ENCODE results near the gene BTBD1. TPM values are rescaled to one million over a fixed set of nuclear protein-coding genes. Genes with fewer than 3 reads are reported as not detected.
"Not testable (repeated sequence)": the region's sequence is repeated elsewhere in the genome, so short reads cannot be mapped to it uniquely, and the experiment has no call there.

BTBD1 gene
- total and polyA plus RNA-seq, 2 donors (not counting 3 experiments of a cell fraction or from before 2014, with no cell fraction given) = 30.8 to 58.0 TPM

DNA sequence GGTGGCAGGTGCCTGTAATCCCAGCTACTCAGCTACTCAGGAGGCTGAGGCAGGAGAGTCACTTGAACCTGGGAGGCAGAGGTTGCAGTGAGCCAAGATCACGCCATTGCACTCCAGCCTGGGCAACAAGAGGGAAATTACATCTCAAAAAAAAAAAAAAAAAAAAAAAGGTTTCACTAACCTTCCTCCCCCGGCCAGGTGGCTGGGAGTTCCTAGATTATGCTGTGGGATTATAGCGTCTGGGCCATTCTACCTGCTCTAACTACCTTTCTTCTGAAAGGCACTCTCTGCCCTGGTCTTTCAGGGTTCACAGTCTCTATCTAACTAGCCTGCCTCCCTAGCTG, 24.9 kb upstream of the BTBD1 start:
- Histone ChIP-seq H3K9ac (replicated peaks; ENCODE audit: extremely low read depth, insufficient read depth, low read length) (peak overlapping the region; percentile 53), H3K27ac (ENCODE audit: insufficient read depth, low read depth, low read length) (peak overlapping the region; percentile 93), H2AFZ (ENCODE audit: low read depth, low read length) (peak overlapping the region; percentile 56), H3K4me1 (ENCODE audit: control insufficient read depth, extremely low read depth, insufficient read depth, low read length) (peaks cover 12% of the 10 kb centered on the region), H3K4me2 (ENCODE audit: insufficient read depth, low read length) (peak overlapping the region; percentile 65)
- dilution Hi-C loops (cut with MboI; ENCODE audit: extremely low pct_ligation_motif_present, low sequenced_read_pairs); H3K4me3 ChIP-seq (replicated peaks in 1 of 3; ENCODE audit: insufficient read depth in 1 of 3, low read depth in 1 of 3, low read length in 3 of 3); POLR2A ChIA-PET; FAIRE-seq; H3K27me3 ChIP-seq (ENCODE audit: control insufficient read depth in 2 of 2, insufficient read depth in 2 of 2, low read length in 2 of 2); H3K9me1 ChIP-seq (replicated peaks; ENCODE audit: control insufficient read depth, extremely low read depth, insufficient read depth, low read length); H3K9me3 ChIP-seq (replicated peaks; ENCODE audit: control insufficient read depth, insufficient read depth, low read length); H3K79me2 ChIP-seq (ENCODE audit: control insufficient read depth, insufficient read depth, low read length); DNase-seq (ENCODE audit: low read depth, low spot score); H3K36me3 ChIP-seq (ENCODE audit: control insufficient read depth in 2 of 2, extremely low read depth in 1 of 2, insufficient read depth in 2 of 2, low read length in 2 of 2); H4K20me1 ChIP-seq (replicated peaks; ENCODE audit: control insufficient read depth, extremely low read depth, insufficient read depth, low read length): not testable (repeated sequence)
- CTCF ChIA-PET = interaction anchor here (0.7 to 1.8 kb wide), 3 partner anchors 17 to 81 kb away, joined by 3 to 5 read pairs (median 3); partner anchors contain the start of gene C15orf40
- BruUV-seq (replicated peaks) = TSS peak; percentile 76
- intact Hi-C loops (cut with micrococcal nuclease) = loop anchor here (1.0 kb wide), 4 partner anchors 16 to 81 kb away; partner anchors contain the start of genes BTBD1 and C15orf40

GRCh38 chr15:83090465-83090864, 23.4 kb upstream of the BTBD1 start:
- FAIRE-seq = no peak
- BruUV-seq (replicated peaks) = no TSS peak
- H4K20me1 ChIP-seq (replicated peaks; ENCODE audit: control insufficient read depth, extremely low read depth, insufficient read depth, low read length) = no peaks in the 10 kb centered on the region
- no peaks in the 10 kb centered on the region for H3K9me1 ChIP-seq (replicated peaks; ENCODE audit: control insufficient read depth, extremely low read depth, insufficient read depth, low read length)
- no peaks in the 10 kb centered on the region for H3K36me3 ChIP-seq (ENCODE audit: control insufficient read depth in 2 of 2, extremely low read depth in 1 of 2, insufficient read depth in 2 of 2, low read length in 2 of 2)
- DNase-seq (ENCODE audit: low read depth, low spot score) = no peak
- no peak overlapping the region for H2AFZ ChIP-seq (ENCODE audit: low read depth, low read length)
- H3K79me2 ChIP-seq (ENCODE audit: control insufficient read depth, insufficient read depth, low read length) = no peaks in the 10 kb centered on the region
- no peak overlapping the region for H3K27ac ChIP-seq (ENCODE audit: insufficient read depth, low read depth, low read length)
- no peak for TF ChIP-seq CTCF (IDR thresholded peaks at IDR 0.05; ENCODE audit: extremely low read depth in 1 of 2, insufficient read depth in 1 of 2, low read depth in 1 of 2, low read length in 2 of 2)
- no peak for TF ChIP-seq POLR2AphosphoS5 (IDR thresholded peaks at IDR 0.05; ENCODE audit: insufficient read depth, low read depth, low read length)
- no peak for TF ChIP-seq JUN (IDR thresholded peaks at IDR 0.05; ENCODE audit: borderline replicate concordance, insufficient read depth, insufficient read length, low read depth)
- no peak for TF ChIP-seq POLR2A (IDR thresholded peaks at IDR 0.05; ENCODE audit: low read depth, low read length)
- TF ChIP-seq MYC (IDR thresholded peaks at IDR 0.05; ENCODE audit: low read depth, low read length) = no peak
- no peak for TF ChIP-seq MAX (IDR thresholded peaks at IDR 0.05; ENCODE audit: insufficient read depth, insufficient read length)
- TF ChIP-seq GATA2 (IDR thresholded peaks at IDR 0.05; ENCODE audit: insufficient read depth, insufficient read length, low read depth, low read length) = no peak
- no peak for TF ChIP-seq EZH2 (IDR thresholded peaks at IDR 0.05; ENCODE audit: borderline replicate concordance, low read depth, low read length, severe bottlenecking)
- no peak for TF ChIP-seq FOS (IDR thresholded peaks at IDR 0.05; ENCODE audit: borderline replicate concordance, insufficient read depth, low read length)
- H3K9me3 ChIP-seq (replicated peaks; ENCODE audit: control insufficient read depth, insufficient read depth, low read length) = no peaks in the 10 kb centered on the region
- ChIA-PET CTCF (interaction anchor here (1.4 kb wide), 1 partner anchor 18 kb away, joined by 3 read pairs; no protein-coding TSS in a partner anchor), POLR2A (no interaction called here)
- H3K4me3 ChIP-seq (replicated peaks in 1 of 3; ENCODE audit: insufficient read depth in 1 of 3, low read depth in 1 of 3, low read length in 3 of 3) = no peak overlapping the region
- no peak overlapping the region for H3K9ac ChIP-seq (replicated peaks; ENCODE audit: extremely low read depth, insufficient read depth, low read length)
- no peaks in the 10 kb centered on the region for H3K27me3 ChIP-seq (ENCODE audit: control insufficient read depth in 2 of 2, insufficient read depth in 2 of 2, low read length in 2 of 2)
- no peak overlapping the region for H3K4me2 ChIP-seq (ENCODE audit: insufficient read depth, low read length)
- peaks cover 12% of the 10 kb centered on the region for H3K4me1 ChIP-seq (ENCODE audit: control insufficient read depth, extremely low read depth, insufficient read depth, low read length)
- intact Hi-C loops (cut with micrococcal nuclease) = no loop called here
- dilution Hi-C loops (cut with MboI; ENCODE audit: extremely low pct_ligation_motif_present, low sequenced_read_pairs) = no loop called here
